NCI-H1694 treated with DMSO at 0.1 percent for 48 hours (cell line): Measurements from ENCODE around the gene THBS4.

Experiments
- DNase-seq: peaks from one replicate; lab custom pipeline; 2025; lab: John Stamatoyannopoulos, UW

Gene THBS4

DNA sequence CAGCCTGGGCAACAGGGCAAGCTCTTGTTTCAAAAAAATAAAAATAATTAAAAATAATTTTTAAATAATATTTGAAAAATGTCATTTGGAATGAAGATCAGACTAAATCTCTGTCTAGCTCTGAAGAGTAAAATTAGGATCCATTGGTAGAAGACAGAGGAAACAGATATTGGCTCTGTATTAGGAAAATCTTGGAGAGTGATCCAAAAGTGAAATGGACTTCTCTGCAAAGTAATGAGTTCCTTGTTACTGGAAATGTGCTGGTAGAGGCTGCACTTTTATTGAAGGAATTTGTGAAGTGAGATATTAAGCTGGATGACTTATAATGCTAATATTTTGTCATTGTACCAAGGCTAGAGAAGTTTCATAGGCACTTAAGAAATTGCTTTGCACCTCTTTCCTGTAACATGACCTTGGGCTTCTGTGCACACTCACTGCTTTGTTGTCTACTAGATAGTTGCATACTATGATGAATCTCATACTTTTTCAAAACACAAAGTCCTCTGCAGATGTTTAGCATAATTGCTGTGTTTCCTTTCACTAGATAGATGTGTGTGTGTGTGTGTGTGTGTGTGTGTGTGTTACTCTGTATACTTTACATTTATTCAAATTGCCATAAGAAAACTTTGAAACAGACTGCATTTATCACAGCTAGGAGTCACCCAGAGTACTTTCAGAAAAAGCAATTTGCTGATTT, 13.1 kb downstream of the THBS4 start:
- no peak for DNase-seq

DNA sequence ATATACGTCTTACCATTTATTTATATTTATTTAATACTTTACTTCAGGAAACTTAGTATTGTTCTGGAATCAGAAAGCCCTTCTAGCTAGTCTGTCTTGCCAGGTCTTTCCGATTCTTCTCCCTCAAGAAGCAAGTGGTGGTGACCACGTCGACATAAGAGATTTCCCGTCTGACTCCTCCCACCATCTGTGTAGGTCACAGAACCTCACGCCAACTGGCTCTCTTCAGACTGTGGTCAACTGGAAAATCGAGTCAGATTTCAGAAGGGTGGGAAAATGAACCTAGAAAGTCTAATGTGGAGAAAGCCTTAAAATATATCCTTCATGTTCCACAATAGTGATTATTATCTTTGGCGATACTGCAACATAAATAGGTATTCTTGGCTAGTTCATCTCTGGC, 17.3 kb downstream of the THBS4 start:
- no peak for DNase-seq

DNA sequence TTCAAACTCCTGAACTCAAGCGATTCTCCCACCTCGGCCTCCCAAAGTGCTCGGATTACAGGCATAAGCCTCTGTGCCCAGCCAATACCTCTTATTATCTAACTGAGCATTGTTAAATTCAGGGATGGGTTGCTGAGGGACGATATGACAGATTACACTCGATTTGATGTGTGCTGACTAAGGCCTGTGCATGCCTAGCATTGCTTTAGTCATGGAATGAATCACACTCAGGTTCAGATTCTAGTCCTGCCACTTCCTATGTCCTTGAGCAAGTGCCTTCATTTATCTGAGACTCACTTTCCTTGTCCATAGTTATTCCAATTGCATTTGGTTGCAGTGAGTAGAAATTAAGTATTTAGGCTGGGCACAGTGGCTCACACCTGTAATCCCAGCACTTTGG, 19.5 kb downstream of the THBS4 start:
- DNase-seq = no peak

GRCh38 chr5:80055491-80056170, 20.5 kb downstream of the THBS4 start:
- no peak for DNase-seq

- no peak for DNase-seq
Observed at GRCh38 chr5:80057099-80057498, 22.0 kb downstream of the THBS4 start.

DNA sequence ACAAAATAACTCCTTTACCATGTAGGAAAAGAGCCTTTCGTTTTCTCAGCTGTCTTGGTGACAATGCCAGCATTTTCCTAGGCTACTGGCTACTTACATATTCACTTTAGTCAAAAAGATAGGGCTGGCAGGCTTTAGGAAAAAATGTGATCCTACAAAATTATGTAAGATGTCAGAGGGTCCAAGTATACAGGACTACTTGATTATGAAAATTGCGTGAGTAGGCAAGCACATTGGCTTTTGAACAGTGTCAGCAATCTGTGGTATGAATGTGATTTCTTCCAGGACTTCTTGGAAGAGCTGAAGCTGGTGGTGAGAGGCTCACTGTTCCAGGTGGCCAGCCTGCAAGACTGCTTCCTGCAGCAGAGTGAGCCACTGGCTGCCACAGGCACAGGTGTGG, 22.8 kb downstream of the THBS4 start:
- no peak for DNase-seq

DNA sequence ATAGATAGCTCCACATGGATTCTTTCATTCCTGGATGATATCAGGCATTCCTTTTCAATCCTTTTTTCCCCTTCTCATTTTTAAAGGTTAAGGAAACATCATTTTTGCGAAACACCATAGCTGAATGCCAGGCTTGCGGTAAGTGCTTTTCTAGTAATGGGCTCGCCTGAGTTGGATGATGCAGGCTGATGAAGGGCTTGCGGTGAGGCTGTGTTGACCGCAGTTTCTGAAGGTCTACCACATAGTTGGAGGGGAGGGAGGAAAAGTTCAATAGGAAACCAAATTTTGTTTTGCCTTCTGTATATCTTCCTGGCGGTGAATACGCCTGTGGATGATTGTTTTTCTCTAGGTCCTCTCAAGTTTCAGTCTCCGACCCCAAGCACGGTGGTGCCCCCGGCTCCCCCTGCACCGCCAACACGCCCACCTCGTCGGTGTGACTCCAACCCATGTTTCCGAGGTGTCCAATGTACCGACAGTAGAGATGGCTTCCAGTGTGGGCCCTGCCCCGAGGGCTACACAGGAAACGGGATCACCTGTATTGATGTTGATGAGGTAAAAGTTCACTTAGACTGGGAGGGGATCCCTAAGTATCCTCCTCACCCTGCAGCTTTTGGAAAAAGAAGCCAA, 24.3 kb downstream of the THBS4 start:
- no peak for DNase-seq

DNA sequence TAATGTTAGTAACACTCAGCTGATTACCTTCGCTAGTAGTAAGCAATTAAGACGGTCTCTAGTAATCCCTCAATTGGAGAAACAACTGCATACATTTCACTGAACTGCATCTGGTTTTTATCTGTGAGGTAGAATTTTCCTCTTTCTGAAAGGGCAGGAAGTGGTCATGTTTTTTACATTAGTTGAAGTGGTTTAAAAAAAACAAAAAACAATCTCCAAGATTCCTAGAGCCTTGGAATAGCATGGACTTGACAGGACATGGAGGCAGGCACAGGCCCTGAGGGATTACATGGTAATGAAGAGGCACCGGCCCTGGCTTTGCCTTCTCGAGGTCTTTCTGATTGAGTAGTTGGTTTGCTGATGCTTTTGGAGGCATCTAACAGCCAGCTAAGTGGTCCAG, 25.8 kb downstream of the THBS4 start:
- DNase-seq = no peak

DNA sequence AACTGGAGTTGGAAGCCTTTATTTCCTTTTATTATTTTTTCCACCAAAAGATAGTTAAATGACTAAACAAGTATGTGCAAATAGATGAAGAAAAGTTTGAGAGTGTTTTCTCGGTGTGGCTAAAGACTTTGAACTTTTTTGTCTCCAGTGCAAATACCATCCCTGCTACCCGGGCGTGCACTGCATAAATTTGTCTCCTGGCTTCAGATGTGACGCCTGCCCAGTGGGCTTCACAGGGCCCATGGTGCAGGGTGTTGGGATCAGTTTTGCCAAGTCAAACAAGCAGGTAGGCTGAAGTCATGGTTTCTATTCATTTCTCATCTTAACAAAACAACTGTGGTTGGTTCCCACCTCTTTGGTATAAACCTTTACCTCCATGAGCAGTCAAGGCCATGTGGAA, 26.4 kb downstream of the THBS4 start:
- DNase-seq = no peak

DNA sequence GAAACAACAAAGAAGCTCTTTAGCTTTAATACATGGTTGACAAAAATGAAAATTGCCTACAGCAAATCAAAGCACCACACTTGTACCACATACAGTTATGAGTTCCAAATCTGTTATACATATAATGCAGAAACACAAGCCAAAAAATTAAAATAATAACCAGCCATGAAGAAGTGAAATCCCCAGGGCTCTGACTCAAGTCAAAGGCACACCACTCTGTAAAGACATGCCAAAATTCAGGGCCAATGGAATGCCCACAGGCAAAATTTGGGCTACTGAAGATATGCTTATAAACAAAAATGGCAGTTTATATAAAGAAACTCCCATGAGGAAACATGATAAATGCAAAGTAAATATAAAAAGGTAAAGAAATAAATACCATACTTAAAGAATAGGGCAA, 29.0 kb downstream of the THBS4 start:
- no peak for DNase-seq

DNA sequence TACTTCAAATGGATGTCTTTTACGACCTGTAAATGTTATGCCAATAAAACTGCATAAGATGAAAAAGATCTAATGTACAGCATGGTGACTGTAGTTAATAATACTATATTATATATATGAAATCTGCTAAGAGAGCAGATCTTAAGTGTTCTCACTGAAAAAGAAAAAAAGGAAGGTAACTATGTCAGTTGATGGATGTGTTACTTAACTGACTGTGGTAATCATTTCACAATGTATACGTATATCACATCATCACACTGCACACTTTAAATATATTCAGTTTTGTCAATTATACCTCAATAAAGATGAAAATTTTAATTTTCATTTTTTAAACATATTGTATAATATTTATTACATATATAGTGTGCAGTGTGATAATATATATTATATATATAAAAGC, 31.9 kb downstream of the THBS4 start:
- no peak for DNase-seq

DNA sequence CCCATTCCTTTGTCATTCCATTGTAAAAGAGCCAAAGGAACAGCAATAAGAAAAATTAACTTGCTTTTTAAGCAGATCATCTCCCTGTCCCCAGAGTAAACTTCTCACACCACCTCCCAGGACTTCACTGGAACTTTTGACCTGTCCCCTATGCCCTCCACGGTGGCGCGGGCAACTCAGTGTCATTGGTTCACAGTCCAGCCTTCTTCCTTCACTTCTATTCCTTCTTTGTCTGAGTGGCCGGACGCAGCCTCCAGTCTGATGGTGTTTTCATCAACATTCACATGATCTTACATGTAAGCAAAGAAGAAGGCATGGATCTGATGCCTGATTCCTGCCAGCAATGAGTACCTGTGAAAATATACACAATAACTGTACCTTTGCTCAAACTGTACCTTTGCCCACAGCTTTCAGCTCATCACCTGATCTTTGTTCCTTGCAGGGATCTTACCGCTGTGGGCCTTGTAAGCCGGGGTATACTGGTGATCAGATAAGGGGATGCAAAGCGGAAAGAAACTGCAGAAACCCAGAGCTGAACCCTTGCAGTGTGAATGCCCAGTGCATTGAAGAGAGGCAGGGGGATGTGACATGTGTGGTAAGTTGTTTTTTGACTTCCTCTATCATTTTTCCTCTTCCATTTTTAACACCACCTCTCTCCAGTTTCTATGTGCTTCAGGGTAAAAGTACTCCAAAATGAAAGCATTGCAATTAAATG, 32.5 kb downstream of the THBS4 start:
- DNase-seq = no peak

DNA sequence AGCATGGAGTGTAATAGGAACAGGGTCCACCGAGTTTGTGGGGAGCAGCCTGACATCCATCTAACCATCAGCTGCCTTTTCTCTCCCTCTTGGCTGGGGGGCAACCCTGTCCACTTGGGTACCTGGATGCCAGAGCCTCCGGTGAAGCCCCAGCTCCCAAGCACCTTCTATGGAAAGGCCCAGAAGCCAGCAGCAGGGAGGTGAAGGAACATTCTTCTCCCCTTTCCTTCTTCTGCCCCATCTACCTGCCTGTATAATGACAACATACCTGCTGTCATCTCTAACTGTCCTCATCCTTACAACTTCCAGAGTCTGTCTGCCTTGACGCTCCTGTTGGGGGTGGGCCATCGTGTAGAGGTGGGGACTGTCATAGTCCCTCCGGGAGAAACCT, 33.1 kb downstream of the THBS4 start:
- no peak for DNase-seq

DNA sequence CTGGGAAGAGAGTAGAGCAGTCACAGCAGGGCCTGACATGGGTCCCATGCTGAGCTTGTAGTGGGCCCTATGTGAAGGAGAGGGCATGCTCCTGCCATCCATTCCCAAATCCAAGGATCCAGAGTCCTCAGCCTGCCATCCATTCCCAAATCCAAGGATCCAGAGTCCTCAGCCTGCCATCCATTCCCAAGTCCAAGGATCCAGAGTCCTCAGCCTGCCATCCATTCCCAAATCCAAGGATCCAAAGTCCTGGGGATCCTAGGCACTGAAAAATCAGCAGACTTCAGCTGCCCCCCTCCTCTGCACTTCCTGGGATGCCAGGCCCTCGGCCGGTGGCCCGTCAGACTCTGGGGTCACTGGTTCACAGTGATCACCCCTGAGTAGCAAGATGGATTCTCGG, 33.6 kb downstream of the THBS4 start:
- no peak for DNase-seq

GRCh38 chr5:80069251-80069800, 34.2 kb downstream of the THBS4 start:
- peak; percentile 97 for DNase-seq

GRCh38 chr5:80069918-80070318, 34.8 kb downstream of the THBS4 start:
- DNase-seq = no peak

DNA sequence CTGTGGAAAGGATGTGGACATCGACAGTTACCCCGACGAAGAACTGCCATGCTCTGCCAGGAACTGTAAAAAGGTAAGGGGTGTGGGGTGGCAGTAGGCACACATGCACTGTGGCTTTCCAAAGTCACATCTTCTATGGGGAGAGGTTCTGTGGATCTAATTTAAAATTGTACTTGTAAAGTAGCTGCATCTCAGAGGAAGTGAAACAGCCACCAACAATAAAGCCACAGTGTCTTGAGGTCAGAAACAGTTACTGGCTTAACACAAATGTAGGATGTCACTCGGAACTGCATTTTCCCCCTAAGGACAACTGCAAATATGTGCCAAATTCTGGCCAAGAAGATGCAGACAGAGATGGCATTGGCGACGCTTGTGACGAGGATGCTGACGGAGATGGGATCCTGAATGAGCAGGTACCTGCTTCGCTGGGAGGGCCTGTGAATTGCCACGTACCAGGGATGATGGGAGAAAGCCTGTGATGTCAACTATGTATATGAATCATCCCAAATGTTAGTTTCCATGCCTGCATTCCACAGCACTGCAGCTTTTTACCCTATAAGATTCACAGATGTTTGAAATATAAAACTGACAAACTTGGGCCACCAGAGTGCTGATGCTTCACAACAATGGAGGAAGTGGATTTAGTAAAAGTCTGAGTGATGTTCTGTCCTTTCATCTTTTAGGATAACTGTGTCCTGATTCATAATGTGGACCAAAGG, 35.3 kb downstream of the THBS4 start:
- DNase-seq = no peak

- no peak for DNase-seq
Observed at GRCh38 chr5:80071510-80072021, 36.4 kb downstream of the THBS4 start.

- DNase-seq = no peak
Observed at GRCh38 chr5:80072103-80073073, 37.2 kb downstream of the THBS4 start.
